Measurements from ENCODE around the gene PARD3. TPM values are rescaled to one million over a fixed set of nuclear protein-coding genes. Genes with fewer than 3 reads are reported as not detected.

Gene PARD3
- total RNA-seq, 2 donors from 2014 or later: 59.6 to 74.6 TPM

- H3K27ac ChIP-seq (ENCODE audit: low read depth, low read length): no peak overlapping the region
Measured at GRCh38 chr10:34814913-34815184, 247 bp downstream of the PARD3 start.

DNA sequence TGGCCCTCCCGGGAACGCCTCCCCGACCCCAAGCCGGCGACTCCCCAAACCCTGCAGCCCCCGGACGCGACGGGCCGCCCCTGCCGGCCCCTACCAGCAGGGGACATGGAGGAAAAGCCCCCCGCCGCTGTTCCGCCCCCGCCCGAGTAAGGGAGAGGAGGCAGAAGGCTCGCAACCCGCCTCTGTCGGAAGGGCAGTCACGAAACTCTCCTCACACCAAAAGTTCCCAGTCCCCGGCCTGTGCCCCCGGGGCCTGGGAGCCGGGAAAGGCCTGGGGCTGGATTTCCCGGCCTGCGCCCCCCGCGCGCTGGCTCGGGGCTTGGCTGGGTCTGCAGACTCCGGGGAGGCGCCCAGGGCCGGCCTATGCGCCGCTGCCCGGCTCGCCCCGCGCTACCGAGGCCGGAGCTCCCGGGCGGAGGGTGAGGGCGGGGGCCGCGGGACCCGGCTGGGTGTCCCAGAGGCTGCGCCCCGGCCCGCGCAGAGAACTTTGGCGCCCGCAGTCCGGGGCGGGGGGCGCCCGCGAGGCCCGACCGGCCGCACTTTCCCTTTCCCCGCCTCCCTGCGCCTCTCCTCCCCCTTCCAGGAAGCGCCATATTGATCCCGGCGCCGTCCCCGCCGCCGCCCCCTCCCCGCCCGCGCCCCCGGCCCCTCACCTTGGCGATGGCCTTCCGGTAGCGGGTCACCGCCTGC is 728 bp downstream of the PARD3 start:
- H3K4me1 Mint-ChIP-seq: peaks cover 49% of the 10 kb centered on the region
- Histone ChIP-seq H3K4me1 (ENCODE audit: control insufficient read depth, insufficient read depth, low read length) (peaks cover 12% of the 10 kb centered on the region), H3K36me3 (ENCODE audit: control insufficient read depth, insufficient read depth, low read length) (no peaks in the 10 kb centered on the region), H3K27ac (ENCODE audit: low read depth, low read length) (peak overlapping the region; percentile 21), H3K27me3 (ENCODE audit: control insufficient read depth, insufficient read depth, low read length, poor library complexity, severe bottlenecking) (peaks cover 8% of the 10 kb centered on the region), H3K4me3 (ENCODE audit: low read length) (peak overlapping the region; percentile 96), H3K9ac (ENCODE audit: extremely low read depth, low read length, poor library complexity, severe bottlenecking) (peak overlapping the region; percentile 83), H3K9me3 (ENCODE audit: control insufficient read depth, low read length) (no peaks in the 10 kb centered on the region)
- H3K9me3 Mint-ChIP-seq: no peaks in the 10 kb centered on the region
- peak; percentile 18 for TF ChIP-seq CTCF (conservative IDR thresholded peaks at IDR 0.05)
- peak overlapping the region; percentile 87 for H3K4me3 Mint-ChIP-seq
- H3K27ac Mint-ChIP-seq: peak overlapping the region; percentile 92
- DNase-seq: peak; percentile 89
- no peaks in the 10 kb centered on the region for H3K36me3 Mint-ChIP-seq (ENCODE audit: low read depth)
- 0% methylated on average over 6 to 77 of the region's 77 CpGs for WGBS, 2 experiments (ENCODE audit: insufficient coverage in 1 of 2, insufficient read length in 1 of 2)
- H3K27me3 Mint-ChIP-seq (ENCODE audit: insufficient read depth): peaks cover 16% of the 10 kb centered on the region

More at GRCh38 chr10:34814913-34815184, 247 bp downstream of the PARD3 start:
- Mint-ChIP-seq H3K4me3 (peak overlapping the region; percentile 87), H3K27me3 (ENCODE audit: insufficient read depth) (peaks cover 16% of the 10 kb centered on the region), H3K36me3 (ENCODE audit: low read depth) (no peaks in the 10 kb centered on the region), H3K9me3 (no peaks in the 10 kb centered on the region), H3K27ac (no peak overlapping the region), H3K4me1 (peaks cover 45% of the 10 kb centered on the region)
- Histone ChIP-seq H3K4me1 (ENCODE audit: control insufficient read depth, insufficient read depth, low read length) (peaks cover 12% of the 10 kb centered on the region), H3K9ac (ENCODE audit: extremely low read depth, low read length, poor library complexity, severe bottlenecking) (peak overlapping the region; percentile 83), H3K36me3 (ENCODE audit: control insufficient read depth, insufficient read depth, low read length) (no peaks in the 10 kb centered on the region), H3K27me3 (ENCODE audit: control insufficient read depth, insufficient read depth, low read length, poor library complexity, severe bottlenecking) (peaks cover 8% of the 10 kb centered on the region), H3K4me3 (ENCODE audit: low read length) (peak overlapping the region; percentile 96), H3K9me3 (ENCODE audit: control insufficient read depth, low read length) (no peaks in the 10 kb centered on the region)
- TF ChIP-seq CTCF (conservative IDR thresholded peaks at IDR 0.05): no peak
- DNase-seq: no peak
- 0% methylated on average over 1 to 45 of the region's 45 CpGs for WGBS, 2 experiments (ENCODE audit: insufficient coverage in 1 of 2, insufficient read length in 1 of 2)

- TF ChIP-seq CTCF (conservative IDR thresholded peaks at IDR 0.05): no peak
- Histone ChIP-seq H3K36me3 (ENCODE audit: control insufficient read depth, insufficient read depth, low read length) (no peaks in the 10 kb centered on the region), H3K9ac (ENCODE audit: extremely low read depth, low read length, poor library complexity, severe bottlenecking) (peak overlapping the region; percentile 83), H3K4me3 (ENCODE audit: low read length) (peak overlapping the region; percentile 96), H3K4me1 (ENCODE audit: control insufficient read depth, insufficient read depth, low read length) (peaks cover 12% of the 10 kb centered on the region), H3K9me3 (ENCODE audit: control insufficient read depth, low read length) (no peaks in the 10 kb centered on the region), H3K27me3 (ENCODE audit: control insufficient read depth, insufficient read depth, low read length, poor library complexity, severe bottlenecking) (peaks cover 8% of the 10 kb centered on the region), H3K27ac (ENCODE audit: low read depth, low read length) (peak overlapping the region; percentile 21)
- H3K4me3 Mint-ChIP-seq: peak overlapping the region; percentile 87
- peak; percentile 79 for DNase-seq
- peaks cover 16% of the 10 kb centered on the region for H3K27me3 Mint-ChIP-seq (ENCODE audit: insufficient read depth)
- WGBS, 2 experiments (ENCODE audit: insufficient coverage in 1 of 2, insufficient read length in 1 of 2): 3% methylated on average over 8 to 19 of the region's 19 CpGs
- H3K4me1 Mint-ChIP-seq: peaks cover 56% of the 10 kb centered on the region
- no peaks in the 10 kb centered on the region for H3K36me3 Mint-ChIP-seq (ENCODE audit: low read depth)
- H3K9me3 Mint-ChIP-seq: no peaks in the 10 kb centered on the region
- H3K27ac Mint-ChIP-seq: peak overlapping the region; percentile 92
Measured at GRCh38 chr10:34813626-34814222, 1.4 kb downstream of the PARD3 start.

Measured in endodermal cell (in vitro differentiated cells).